ENCODE results near the gene DOCK3.

DOCK3 gene

GRCh38 chr3:51398595-51399310 is 724.0 kb downstream of the DOCK3 start:
- DNase-seq (ENCODE audit: low read depth) = no peak
- H3K4me3 ChIP-seq (ENCODE audit: low read depth, low read length) = no peak overlapping the region

- no peak for DNase-seq (ENCODE audit: low read depth)
- H3K4me3 ChIP-seq (ENCODE audit: low read depth, low read length) = no peak overlapping the region
These were observed 725.4 kb downstream of the DOCK3 start for GRCh38 chr3:51400166-51400565.

GRCh38 chr3:51401735-51402134 is 727.0 kb downstream of the DOCK3 start:
- DNase-seq (ENCODE audit: low read depth) = no peak
- H3K4me3 ChIP-seq (ENCODE audit: low read depth, low read length) = no peak overlapping the region

- no peak overlapping the region for H3K4me3 ChIP-seq (ENCODE audit: low read depth, low read length)
These were observed 728.9 kb downstream of the DOCK3 start for GRCh38 chr3:51403675-51404074.

GRCh38 chr3:51408021-51408420 is 733.3 kb downstream of the DOCK3 start:
- no peak overlapping the region for H3K4me3 ChIP-seq (ENCODE audit: low read depth, low read length)
- no peak for DNase-seq (ENCODE audit: low read depth)

More at GRCh38 chr3:51403675-51404074, 728.9 kb downstream of the DOCK3 start:
- no peak for DNase-seq (ENCODE audit: low read depth)

GRCh38 chr3:51408813-51409212 is 734.1 kb downstream of the DOCK3 start:
- H3K4me3 ChIP-seq (ENCODE audit: low read depth, low read length) = no peak overlapping the region
- no peak for DNase-seq (ENCODE audit: low read depth)

GRCh38 chr3:51422211-51422610 is 747.5 kb downstream of the DOCK3 start:
- DNase-seq (ENCODE audit: low read depth) = no peak
- no peak overlapping the region for H3K4me3 ChIP-seq (ENCODE audit: low read depth, low read length)

GRCh38 chr3:51426921-51427320 is 752.2 kb downstream of the DOCK3 start:
- no peak overlapping the region for H3K4me3 ChIP-seq (ENCODE audit: low read depth, low read length)
- no peak for DNase-seq (ENCODE audit: low read depth)

- no peak for DNase-seq (ENCODE audit: low read depth)
- no peak overlapping the region for H3K4me3 ChIP-seq (ENCODE audit: low read depth, low read length)
These were observed 754.4 kb downstream of the DOCK3 start for GRCh38 chr3:51429138-51429537.

Data from skeletal muscle cell (primary cell).